GM12878 (cell line): ENCODE measurements around the gene HGS. TPM values are rescaled to one million over a fixed set of nuclear protein-coding genes. Genes with fewer than 3 reads are reported as not detected.

Experiments used
- ATAC-seq: fragments of 200-7000 bp; cut with Tn5 transposase; 3 replicates; pipeline ENCODE4 v1.9.1; 2020; ENCODE audit warnings: mild to moderate bottlenecking, moderate library complexity
- BruUV-seq: library from RNA; stranded (reverse); fragments of 400-500 nt; replicated peaks from 2 replicates; lab custom pipeline; 2021; lab: Mats Ljungman, UMichigan
- CTCF ChIA-PET: fragments of 300-600 bp; sonication (Branson Sonifier 250); formaldehyde crosslinking; extraction: SDS; loops from one replicate; lab custom pipeline; 2021; ENCODE audit warnings: inconsistent platforms; lab: Yijun Ruan, JAX
- POLR2A ChIA-PET: fragments of 350-600 bp; formaldehyde crosslinking; extraction: SDS; loops from one replicate; lab custom pipeline; 2021; ENCODE audit warnings: inconsistent platforms; lab: Charles Lee
- RAD21 ChIA-PET: fragments of 300-600 bp; sonication (Branson Sonifier 250); formaldehyde crosslinking; loops from one replicate; lab custom pipeline; 2023; ENCODE audit warnings: antibody characterized with exemption; ENCODE audit not compliant: unreplicated experiment; lab: Charles Lee
- SMC1A ChIA-PET: fragments of 300-600 bp; sonication (Branson Sonifier 250); formaldehyde crosslinking; loops from one replicate; lab custom pipeline; 2023; ENCODE audit not compliant: unreplicated experiment, uncharacterized antibody; lab: Charles Lee
- DNase-seq: peaks from one replicate; pipeline ENCODE4 v3.0.0-alpha.2; 2011; ENCODE audit warnings: low read depth, low spot score
- FAIRE-seq: peaks from 3 replicates; lab custom pipeline; 2011; peaks lifted over from hg19 to GRCh38; lab: Jason Lieb, UNC
- H2AFZ ChIP-seq: 2 replicates; pipeline ENCODE4 v1.6.0; 2011; ENCODE audit warnings: low read depth, low read length, control low read depth; ENCODE audit not compliant: control insufficient read depth
- H3K27ac ChIP-seq: 2 replicates; pipeline ENCODE4 v1.5.1; 2011; ENCODE audit warnings: control low read depth; ENCODE audit not compliant: control insufficient read depth, insufficient read depth
- H3K27me3 ChIP-seq, 2 experiments: replicated peaks in 1 of 2; 2 replicates each; pipeline versions ENCODE4 v1.6.0 to v1.6.1; 2011; ENCODE audit warnings: low read length in 1 of 2; ENCODE audit not compliant: control insufficient read depth in 2 of 2, insufficient read depth in 2 of 2
- H3K36me3 ChIP-seq, 2 experiments: 2 replicates each; pipeline ENCODE4 v1.5.1; 2011; ENCODE audit warnings: low read length in 1 of 2; ENCODE audit not compliant: control insufficient read depth in 2 of 2, insufficient read depth in 2 of 2
- H3K4me1 ChIP-seq: 2 replicates; pipeline ENCODE4 v1.6.1; 2011; ENCODE audit warnings: mild to moderate bottlenecking, low read length, moderate library complexity, mixed read lengths; ENCODE audit not compliant: control insufficient read depth, insufficient read depth
- H3K4me2 ChIP-seq: 2 replicates; pipeline ENCODE4 v1.6.0; 2011; ENCODE audit warnings: control low read depth; ENCODE audit not compliant: control insufficient read depth, insufficient read depth
- H3K4me3 ChIP-seq: fragments of 200-600 bp; sonication (generic); 2 replicates; pipeline ENCODE4 v1.5.1; 2016
- H3K79me2 ChIP-seq: 2 replicates; pipeline ENCODE4 v1.6.0; 2011; ENCODE audit warnings: low read length; ENCODE audit not compliant: control insufficient read depth, insufficient read depth
- H3K9ac ChIP-seq: 2 replicates; pipeline ENCODE4 v1.8.0; 2011; ENCODE audit warnings: low read length, control low read depth, mixed read lengths; ENCODE audit not compliant: control insufficient read depth, insufficient read depth
- H3K9me3 ChIP-seq: replicated peaks from 3 replicates; pipeline ENCODE4 v1.5.1; 2011; ENCODE audit warnings: mild to moderate bottlenecking, low read length; ENCODE audit not compliant: control insufficient read depth, insufficient read depth
- H4K20me1 ChIP-seq: 2 replicates; pipeline ENCODE4 v1.6.0; 2011; ENCODE audit not compliant: control insufficient read depth, insufficient read depth
- CEBPB ChIP-seq, 2 experiments: fragments of 150-350 bp in 1 of 2; IDR thresholded peaks; 2 replicates each; pipeline ENCODE4 v1.6.1; 2012 to 2014; ENCODE audit warnings: low read depth in 2 of 2, low read length in 2 of 2, borderline replicate concordance in 1 of 2, inconsistent platforms in 1 of 2
- HDAC2 ChIP-seq: fragments of 200-600 bp; sonication (generic); IDR thresholded peaks from 2 replicates; pipeline ENCODE4 v1.6.1; 2017
- IRF3 ChIP-seq: fragments of 450-650 bp; IDR thresholded peaks from 2 replicates; pipeline ENCODE4 v1.6.1; 2014; ENCODE audit warnings: mild to moderate bottlenecking
- KAT2A ChIP-seq: conservative IDR thresholded peaks from 2 replicates; pipeline ENCODE4 v1.6.1; 2011; ENCODE audit warnings: low read depth, low read length; ENCODE audit not compliant: control insufficient read depth
- KLF5 ChIP-seq: fragments of 450-650 bp; IDR thresholded peaks from 2 replicates; pipeline ENCODE4 v1.6.1; 2014; ENCODE audit warnings: mild to moderate bottlenecking; ENCODE audit not compliant: partially characterized antibody
- MYB ChIP-seq: fragments of 150-350 bp; IDR thresholded peaks from 2 replicates; pipeline ENCODE4 v1.6.1; 2014; ENCODE audit warnings: mild to moderate bottlenecking, low read depth, low read length, borderline replicate concordance
- NFXL1 ChIP-seq: fragments of 450-650 bp; IDR thresholded peaks from 2 replicates; pipeline ENCODE4 v1.6.1; 2017; ENCODE audit warnings: antibody characterized with exemption, mild to moderate bottlenecking, borderline replicate concordance
- NFYA ChIP-seq: IDR thresholded peaks from 2 replicates; pipeline ENCODE4 v1.6.1; 2011; ENCODE audit warnings: low read depth, mild to moderate bottlenecking, low read length, improper control_type of control experiment, borderline replicate concordance
- NFYB ChIP-seq: IDR thresholded peaks from 2 replicates; pipeline ENCODE4 v1.6.1; 2011; ENCODE audit warnings: low read depth, mild to moderate bottlenecking, low read length, improper control_type of control experiment, moderate library complexity; ENCODE audit not compliant: insufficient read depth
- RCOR1 ChIP-seq: conservative IDR thresholded peaks from 2 replicates; pipeline ENCODE4 v1.6.1; 2012; ENCODE audit warnings: low read depth, low read length, improper control_type of control experiment
- SPI1 ChIP-seq: IDR thresholded peaks from 2 replicates; pipeline ENCODE4 v1.6.1; 2011; ENCODE audit warnings: low read depth, mild to moderate bottlenecking, low read length, moderate library complexity, borderline replicate concordance; ENCODE audit not compliant: insufficient read depth
- SREBF2 ChIP-seq: IDR thresholded peaks from 2 replicates; pipeline ENCODE4 v1.6.1; 2012; ENCODE audit warnings: mild to moderate bottlenecking, low read length
- TCF3 ChIP-seq: IDR thresholded peaks from 2 replicates; pipeline ENCODE4 v1.6.1; 2012; ENCODE audit warnings: low read depth, mild to moderate bottlenecking, low read length, borderline replicate concordance; ENCODE audit not compliant: insufficient read depth
- ZNF207 ChIP-seq: fragments of 450-650 bp; IDR thresholded peaks from 2 replicates; pipeline ENCODE4 v1.6.1; 2014; ENCODE audit warnings: antibody characterized with exemption, mild to moderate bottlenecking, borderline replicate concordance
- ZNF274 ChIP-seq: IDR thresholded peaks from one replicate; pipeline ENCODE4 v1.8.0; 2011; ENCODE audit not compliant: insufficient read length, insufficient read depth
- ZZZ3 ChIP-seq: IDR thresholded peaks from 2 replicates; pipeline ENCODE4 v1.6.1; 2011; ENCODE audit warnings: low read depth; ENCODE audit not compliant: control insufficient read depth, insufficient read length
- WGBS: methylation state at CpG from one replicate; pipeline ENCODE4 v1.1.6; 2016; ENCODE audit warnings: low lambda C conversion rate; ENCODE audit not compliant: insufficient replicate concordance, insufficient coverage; ENCODE audit errors: missing lambda C conversion rate; 5-methylcytosine and 5-hydroxymethylcytosine counted together
- in situ Hi-C: fragments of 300-500 bp; cut with MboI; formaldehyde crosslinking; loops from 9 replicates; pipeline ENCODE4 v1.14.3; 2018; ENCODE audit warnings: mixed read lengths
- intact Hi-C: fragments of 100-400 bp; cut with micrococcal nuclease; formaldehyde crosslinking; loops from one replicate; pipeline ENCODE4 v1.14.2; 2022; ENCODE audit not compliant: unreplicated experiment
- polyA plus RNA-seq, 11 experiments: library from polyadenylated mRNA; depleted of rRNA in 4 of 11; unstranded in 6 of 11; stranded (reverse) in 5 of 11; fragments of >200 nt; fragmentation: Nextera tagmentation in 4 of 11; fragmentation: Illumina TruSeq in 1 of 11; extraction: Ambion mirVana in 4 of 11; extraction: Trizol in 1 of 11; gene quantifications; 1 replicate in 1 of 11; 2 replicates in 10 of 11; pipeline versions ENCODE4 v1.2.1 to v1.2.3, GENCODE V29; 2011 to 2016; ENCODE audit warnings: inconsistent platforms in 2 of 11, missing spikeins in 2 of 11, low read depth in 1 of 11
- total RNA-seq, 4 experiments: library from RNA; depleted of rRNA in 3 of 4; stranded (reverse); fragments of >200 nt in 3 of 4; fragmentation: Illumina TruSeq in 1 of 4; extraction: Trizol in 1 of 4; gene quantifications; 2 replicates each; pipeline versions ENCODE4 v1.2.1 to v1.2.3, GENCODE V29; 2013 to 2021
- TF ChIP-seq, protein P1 (sequence below): fragments of 450-650 bp; IDR thresholded peaks from 2 replicates; pipeline ENCODE4 v1.6.1; 2017; ENCODE audit warnings: mild to moderate bottlenecking, moderate library complexity

HGS gene
- total and polyA plus RNA-seq, 10 of the 15 experiments (the other 5 are each of a cell fraction or from before 2014, with no cell fraction given) = 2.2 to 85.6 (median 55.3) TPM

- intact Hi-C loops = no loop called here
- WGBS = 81% methylated on average over 9 of the region's 9 CpGs
- DNase-seq = no peak
- no peak for TF ChIP-seq HDAC2
- TF ChIP-seq MYB = no peak
- TF ChIP-seq TCF3 = no peak
- no peak for TF ChIP-seq ZNF274
- TF ChIP-seq, protein P1, sequence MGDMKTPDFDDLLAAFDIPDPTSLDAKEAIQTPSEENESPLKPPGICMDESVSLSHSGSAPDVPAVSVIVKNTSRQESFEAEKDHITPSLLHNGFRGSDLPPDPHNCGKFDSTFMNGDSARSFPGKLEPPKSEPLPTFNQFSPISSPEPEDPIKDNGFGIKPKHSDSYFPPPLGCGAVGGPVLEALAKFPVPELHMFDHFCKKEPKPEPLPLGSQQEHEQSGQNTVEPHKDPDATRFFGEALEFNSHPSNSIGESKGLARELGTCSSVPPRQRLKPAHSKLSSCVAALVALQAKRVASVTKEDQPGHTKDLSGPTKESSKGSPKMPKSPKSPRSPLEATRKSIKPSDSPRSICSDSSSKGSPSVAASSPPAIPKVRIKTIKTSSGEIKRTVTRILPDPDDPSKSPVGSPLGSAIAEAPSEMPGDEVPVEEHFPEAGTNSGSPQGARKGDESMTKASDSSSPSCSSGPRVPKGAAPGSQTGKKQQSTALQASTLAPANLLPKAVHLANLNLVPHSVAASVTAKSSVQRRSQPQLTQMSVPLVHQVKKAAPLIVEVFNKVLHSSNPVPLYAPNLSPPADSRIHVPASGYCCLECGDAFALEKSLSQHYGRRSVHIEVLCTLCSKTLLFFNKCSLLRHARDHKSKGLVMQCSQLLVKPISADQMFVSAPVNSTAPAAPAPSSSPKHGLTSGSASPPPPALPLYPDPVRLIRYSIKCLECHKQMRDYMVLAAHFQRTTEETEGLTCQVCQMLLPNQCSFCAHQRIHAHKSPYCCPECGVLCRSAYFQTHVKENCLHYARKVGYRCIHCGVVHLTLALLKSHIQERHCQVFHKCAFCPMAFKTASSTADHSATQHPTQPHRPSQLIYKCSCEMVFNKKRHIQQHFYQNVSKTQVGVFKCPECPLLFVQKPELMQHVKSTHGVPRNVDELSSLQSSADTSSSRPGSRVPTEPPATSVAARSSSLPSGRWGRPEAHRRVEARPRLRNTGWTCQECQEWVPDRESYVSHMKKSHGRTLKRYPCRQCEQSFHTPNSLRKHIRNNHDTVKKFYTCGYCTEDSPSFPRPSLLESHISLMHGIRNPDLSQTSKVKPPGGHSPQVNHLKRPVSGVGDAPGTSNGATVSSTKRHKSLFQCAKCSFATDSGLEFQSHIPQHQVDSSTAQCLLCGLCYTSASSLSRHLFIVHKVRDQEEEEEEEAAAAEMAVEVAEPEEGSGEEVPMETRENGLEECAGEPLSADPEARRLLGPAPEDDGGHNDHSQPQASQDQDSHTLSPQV = no peak
- no peak for TF ChIP-seq KAT2A
- no peak for TF ChIP-seq SPI1
- TF ChIP-seq KLF5 = no peak
- no peak for TF ChIP-seq NFXL1
- TF ChIP-seq NFYA = no peak
- no peak for TF ChIP-seq SREBF2
- TF ChIP-seq NFYB = no peak
- TF ChIP-seq ZZZ3 = no peak
- TF ChIP-seq ZNF207 = no peak
- TF ChIP-seq IRF3 = no peak
- no peak for TF ChIP-seq RCOR1
- TF ChIP-seq CEBPB (IDR thresholded peaks at IDR 0.05; ENCODE audit: borderline replicate concordance in 1 of 2, low read depth in 2 of 2, low read length in 2 of 2) = no peak
- ChIA-PET CTCF (no interaction called here), POLR2A (no interaction called here), SMC1A (no interaction called here), RAD21 (no interaction called here)
- BruUV-seq = no TSS peak
- Histone ChIP-seq H3K79me2 (peaks cover 13% of the 10 kb centered on the region), H3K27me3 (no peaks in the 10 kb centered on the region), H3K9me3 (no peaks in the 10 kb centered on the region), H3K4me1 (0 out of 2 replicates have a peak, but pooled peaks cover 4% of the 10 kb centered on the region), H3K36me3 (peaks cover 0 to 4% of the 10 kb centered on the region in 2 experiments; a peak in 2 of 4 replicates), H2AFZ (no peak overlapping the region), H4K20me1 (no peaks in the 10 kb centered on the region), H3K9ac (no peak overlapping the region), H3K4me3 (no peak overlapping the region), H3K4me2 (no peak overlapping the region), H3K27ac (no peak overlapping the region)
- FAIRE-seq = no peak
- no peak for ATAC-seq
- in situ Hi-C loops = loop anchor here (5.0 kb wide), 1 partner anchor 105 kb away; no protein-coding TSS in a partner anchor
Observed at GRCh38 chr17:81717766-81718089, 33.9 kb downstream of the HGS start.
